Measurements from ENCODE around the gene HSPA8.
"Not testable (repeated sequence)": the region's sequence is repeated elsewhere in the genome, so short reads cannot be mapped to it uniquely, and the experiment has no call there.

Gene HSPA8

DNA sequence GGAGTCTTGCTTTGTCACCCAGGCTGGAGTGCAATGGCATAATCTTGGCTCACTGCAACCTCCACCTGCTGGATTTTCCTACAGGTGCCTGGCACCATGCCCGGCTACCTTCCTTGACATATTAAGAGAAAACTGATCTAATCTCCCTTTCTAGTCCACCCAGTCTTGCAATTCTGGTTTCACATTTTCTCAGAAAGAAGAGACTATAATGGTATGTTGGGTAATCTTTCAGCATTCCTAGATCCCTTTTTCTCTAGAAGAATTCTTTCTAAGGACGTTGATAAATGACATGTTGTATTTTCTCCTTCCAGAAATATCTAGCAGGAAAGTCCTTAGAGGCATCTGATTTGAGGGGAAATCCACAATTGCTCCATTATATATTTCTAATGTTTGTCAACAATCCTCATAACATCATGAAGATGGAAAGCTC, 10.4 kb upstream of the HSPA8 start:
- DNase-seq (ENCODE audit: low spot score), result no peak

GRCh38 chr11:123069908-123070821, 8.2 kb upstream of the HSPA8 start:
- peak; percentile 82 for DNase-seq (ENCODE audit: low spot score)

DNA sequence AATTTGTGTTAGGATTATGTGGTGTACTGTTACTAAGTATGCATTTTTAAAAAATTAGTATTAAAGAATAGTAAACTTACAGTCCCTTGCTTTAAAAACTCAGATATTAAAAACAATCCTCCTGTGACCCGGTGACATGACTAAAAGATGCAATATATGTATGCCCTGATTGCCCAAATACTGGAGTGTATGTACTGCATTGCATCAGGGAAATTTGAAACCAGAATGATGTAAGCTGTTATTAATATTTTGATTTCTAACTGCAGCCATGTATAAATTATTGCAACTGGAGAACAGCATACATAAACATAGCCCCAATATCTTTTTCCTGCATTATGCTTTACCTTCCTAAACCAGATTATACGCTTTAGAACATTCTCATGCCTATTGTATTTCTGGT, 3.7 kb upstream of the HSPA8 start:
- DNase-seq (ENCODE audit: low spot score), result no peak

DNA sequence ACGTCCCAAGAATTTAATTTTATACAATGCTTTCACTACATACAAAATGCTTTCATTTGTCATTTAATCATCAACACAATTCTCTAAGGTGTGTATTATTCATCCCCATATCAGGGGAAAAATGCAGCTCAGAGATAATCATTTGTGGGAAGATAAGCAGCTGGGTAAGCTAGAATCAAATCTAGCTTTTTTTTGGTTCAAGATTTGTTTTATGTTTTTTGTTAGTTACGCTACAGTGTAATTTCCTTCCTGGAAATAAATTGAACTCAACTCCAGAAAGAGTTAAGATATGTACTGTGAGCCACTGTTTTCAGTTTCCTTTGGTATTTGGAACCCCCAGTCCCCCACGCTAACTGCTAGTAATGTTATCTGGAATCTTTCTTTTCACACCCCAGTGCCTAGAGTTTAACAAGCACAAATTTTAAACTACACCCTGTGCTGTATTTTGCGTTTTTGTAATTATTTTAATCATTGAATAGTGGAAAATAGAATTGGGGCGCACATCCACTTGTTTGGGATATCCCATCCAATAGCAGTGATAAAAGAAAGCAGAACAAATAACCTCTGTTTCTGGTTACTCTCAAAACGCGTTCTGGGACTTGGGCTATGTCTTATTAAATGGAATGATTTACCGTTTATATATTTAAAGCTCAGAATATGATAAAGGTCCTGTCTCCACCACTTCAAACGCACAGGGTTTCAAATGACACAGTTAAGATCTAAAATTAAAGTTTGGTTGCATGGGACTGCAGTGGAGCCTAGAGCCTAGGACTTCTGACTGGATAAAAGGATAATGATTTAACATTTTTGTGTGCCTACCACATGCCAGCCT, 2.1 kb upstream of the HSPA8 start:
- DNase-seq (ENCODE audit: low spot score), result peak; percentile 55

DNA sequence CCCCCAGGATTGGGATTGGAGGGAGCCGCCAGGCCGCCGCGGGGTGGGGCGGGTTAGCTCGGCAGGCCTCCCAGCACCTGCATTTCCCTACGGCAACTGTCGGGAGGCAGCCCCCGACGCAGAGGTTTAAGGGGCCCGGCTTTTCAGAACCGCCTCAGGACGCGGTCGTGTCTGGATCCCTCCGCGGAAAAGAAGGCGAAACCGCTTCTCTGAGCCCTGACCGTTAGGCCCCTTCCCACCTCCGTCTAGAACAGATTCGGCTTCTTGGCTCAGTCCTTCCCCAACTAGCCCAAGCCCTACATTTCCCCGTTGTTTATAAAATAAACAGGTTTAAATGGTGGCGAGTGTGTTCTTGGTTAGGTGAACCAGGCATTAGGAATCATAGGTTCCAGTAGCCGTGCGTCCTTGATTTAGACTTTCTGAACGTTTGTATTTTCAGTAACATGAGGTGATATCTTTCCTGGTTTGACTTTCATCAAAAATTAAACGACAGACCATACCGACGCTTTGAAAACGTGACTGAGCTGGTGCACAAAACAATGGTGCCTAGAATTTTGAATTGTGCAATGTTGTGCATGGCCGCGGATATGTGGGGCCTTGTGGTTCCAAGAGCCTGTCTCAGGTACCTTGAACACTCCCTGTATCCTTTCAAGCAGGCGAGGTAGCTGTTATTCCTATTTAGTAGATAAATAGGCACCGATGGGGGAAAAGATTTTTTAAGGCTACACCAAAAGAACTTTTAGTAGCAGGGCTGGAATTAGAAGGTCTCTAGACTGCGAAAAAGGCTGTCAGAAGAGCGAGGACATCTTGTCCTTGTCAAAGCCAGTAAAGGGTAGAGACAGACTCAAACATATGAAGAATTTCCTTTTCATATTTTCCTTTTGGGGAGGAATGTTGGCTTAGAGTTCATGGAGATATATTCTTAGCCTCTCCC, 1.2 kb upstream of the HSPA8 start:
- no peak for DNase-seq (ENCODE audit: low spot score)

DNA sequence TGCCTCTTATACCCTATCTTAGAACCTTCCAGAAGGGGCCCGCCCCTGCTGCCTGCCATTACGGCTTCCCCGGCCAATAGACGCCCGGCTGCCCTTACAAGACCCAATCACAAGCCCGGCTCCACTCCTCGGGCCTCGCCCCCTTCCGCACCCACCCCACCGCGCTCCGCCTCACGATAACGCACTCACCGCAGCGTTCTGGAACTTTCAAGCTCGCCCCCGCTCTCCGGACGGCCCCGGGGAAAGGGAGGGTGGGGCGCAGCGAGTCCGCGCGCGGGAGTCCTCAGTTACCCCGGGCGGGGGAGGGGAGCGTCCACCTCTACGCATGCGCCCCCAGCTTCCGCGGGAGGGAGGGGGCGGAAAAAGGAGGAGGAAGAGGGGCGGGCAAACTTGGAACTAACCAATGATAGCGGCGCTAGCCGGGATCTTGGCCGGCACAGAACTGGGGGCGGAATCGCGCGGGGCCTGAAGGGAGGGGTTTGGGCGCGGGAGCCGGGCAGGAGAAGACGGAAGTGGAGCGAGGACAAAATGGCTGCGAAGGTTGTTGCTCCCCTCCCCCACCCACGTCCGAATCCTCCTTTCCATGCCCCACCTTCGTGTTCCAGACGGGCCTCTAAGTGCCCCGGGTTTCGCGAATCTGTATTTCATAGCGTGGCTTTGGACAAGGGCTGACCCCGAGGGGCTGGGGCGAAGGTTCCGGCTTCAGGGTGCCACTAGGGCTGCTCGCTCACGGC, 389 bp upstream of the HSPA8 start:
- peak; percentile 99 for DNase-seq (ENCODE audit: low spot score)

DNA sequence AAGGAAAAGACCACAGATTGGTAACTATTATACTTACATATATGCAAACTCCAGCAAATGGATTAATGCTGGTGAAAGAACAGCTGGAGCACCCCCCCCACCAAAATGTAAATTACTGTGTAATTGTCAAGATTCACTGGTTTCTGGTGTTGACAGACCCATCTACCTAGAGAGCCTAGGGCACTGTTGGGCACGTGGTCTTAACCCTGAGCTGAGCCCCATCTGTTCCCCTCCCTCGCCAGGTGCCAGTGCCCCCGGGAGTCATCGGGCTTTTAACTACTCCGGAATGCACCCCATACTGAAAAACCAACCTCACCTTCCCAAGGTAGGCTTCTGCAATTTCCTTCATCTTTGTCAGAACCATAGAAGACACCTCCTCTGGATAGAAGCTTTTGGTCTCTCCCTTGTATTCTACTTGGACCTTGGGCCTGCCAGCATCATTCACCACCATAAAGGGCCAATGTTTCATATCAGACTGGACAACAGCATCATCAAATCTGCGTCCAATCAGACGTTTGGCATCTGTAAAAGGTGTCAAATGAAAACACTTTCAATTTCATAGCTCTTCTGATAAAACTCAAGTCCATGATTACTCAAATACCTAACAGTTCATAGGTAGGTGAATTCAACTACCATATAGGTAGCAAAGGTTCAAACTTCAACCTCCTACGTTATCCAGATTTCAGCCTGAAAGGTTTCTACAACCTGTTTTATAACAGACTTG, 1.5 kb downstream of the HSPA8 start:
- DNase-seq (ENCODE audit: low spot score), result no peak

DNA sequence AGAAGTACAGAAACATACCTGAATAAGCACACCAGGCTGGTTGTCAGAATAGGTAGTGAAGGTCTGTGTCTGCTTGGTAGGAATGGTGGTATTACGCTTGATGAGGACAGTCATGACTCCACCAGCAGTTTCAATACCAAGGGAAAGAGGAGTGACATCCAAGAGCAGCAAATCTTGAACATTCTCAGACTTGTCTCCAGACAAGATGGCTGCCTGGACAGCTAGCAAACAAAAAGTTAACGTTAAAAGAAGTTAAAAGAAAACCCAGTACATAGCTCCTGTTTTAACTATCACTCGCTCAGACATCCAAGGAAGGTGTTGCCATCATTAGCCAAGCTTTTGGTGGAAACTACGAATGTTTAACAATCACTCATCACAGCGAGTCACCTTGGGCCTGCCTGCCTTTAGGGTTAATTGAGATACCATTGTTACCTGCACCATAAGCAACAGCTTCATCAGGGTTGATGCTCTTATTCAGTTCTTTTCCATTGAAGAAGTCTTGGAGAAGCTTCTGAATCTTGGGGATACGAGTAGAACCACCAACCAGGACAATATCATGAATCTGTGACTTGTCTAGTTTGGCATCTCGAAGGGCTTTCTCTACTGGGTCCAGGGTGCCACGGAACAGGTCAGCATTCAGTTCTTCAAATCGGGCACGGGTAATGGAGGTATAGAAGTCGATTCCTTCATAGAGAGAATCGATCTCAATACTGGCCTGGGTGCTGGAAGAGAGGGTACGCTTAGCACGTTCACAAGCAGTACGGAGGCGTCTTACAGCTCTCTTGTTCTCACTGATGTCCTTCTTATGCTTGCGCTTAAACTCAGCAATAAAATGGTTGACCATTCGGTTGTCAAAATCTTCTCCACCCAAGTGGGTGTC, 2.7 kb downstream of the HSPA8 start:
- DNase-seq (ENCODE audit: low spot score), result not testable (repeated sequence)

GRCh38 chr11:123057661-123058305, 4.2 kb downstream of the HSPA8 start:
- no peak for DNase-seq (ENCODE audit: low spot score)

GRCh38 chr11:123056835-123057491, 5.0 kb downstream of the HSPA8 start:
- no peak for DNase-seq (ENCODE audit: low spot score)

DNA sequence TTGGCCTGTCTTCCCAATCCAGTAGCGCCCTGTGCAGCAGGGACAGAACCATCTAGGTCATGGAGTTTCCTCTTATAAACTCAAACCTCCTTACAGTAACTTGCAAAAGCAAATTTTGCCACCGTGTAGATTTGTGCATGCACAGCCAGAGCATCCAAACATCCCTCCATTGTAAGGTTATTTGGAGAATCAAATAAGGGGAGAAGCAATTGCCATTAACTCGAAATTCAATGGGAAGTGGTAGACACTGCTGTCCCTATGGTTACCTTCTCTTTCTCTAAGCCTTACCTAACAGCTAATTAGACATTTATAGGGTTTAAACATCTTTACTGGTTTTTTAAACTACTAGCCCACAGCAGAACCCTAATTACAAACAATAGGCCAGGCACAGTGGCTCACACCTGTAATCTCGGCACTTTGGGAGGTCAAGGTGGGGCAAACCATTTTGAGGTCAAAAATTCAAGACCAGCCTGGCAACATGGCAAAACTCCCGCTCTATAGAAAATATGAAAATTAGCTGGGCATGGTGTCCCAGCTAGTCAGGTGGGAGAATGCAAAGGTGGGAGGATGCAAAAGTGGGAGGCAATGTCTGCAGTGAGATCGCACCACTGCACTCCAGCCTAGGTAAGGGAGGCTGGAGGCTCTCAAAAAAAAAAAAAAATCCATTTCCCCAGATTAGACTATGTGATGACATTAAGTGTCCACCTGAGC, 6.6 kb downstream of the HSPA8 start:
- no peak for DNase-seq (ENCODE audit: low spot score)

- DNase-seq (ENCODE audit: low spot score), result peak; percentile 77
These were observed 7.5 kb downstream of the HSPA8 start for GRCh38 chr11:123054301-123055065.

DNA sequence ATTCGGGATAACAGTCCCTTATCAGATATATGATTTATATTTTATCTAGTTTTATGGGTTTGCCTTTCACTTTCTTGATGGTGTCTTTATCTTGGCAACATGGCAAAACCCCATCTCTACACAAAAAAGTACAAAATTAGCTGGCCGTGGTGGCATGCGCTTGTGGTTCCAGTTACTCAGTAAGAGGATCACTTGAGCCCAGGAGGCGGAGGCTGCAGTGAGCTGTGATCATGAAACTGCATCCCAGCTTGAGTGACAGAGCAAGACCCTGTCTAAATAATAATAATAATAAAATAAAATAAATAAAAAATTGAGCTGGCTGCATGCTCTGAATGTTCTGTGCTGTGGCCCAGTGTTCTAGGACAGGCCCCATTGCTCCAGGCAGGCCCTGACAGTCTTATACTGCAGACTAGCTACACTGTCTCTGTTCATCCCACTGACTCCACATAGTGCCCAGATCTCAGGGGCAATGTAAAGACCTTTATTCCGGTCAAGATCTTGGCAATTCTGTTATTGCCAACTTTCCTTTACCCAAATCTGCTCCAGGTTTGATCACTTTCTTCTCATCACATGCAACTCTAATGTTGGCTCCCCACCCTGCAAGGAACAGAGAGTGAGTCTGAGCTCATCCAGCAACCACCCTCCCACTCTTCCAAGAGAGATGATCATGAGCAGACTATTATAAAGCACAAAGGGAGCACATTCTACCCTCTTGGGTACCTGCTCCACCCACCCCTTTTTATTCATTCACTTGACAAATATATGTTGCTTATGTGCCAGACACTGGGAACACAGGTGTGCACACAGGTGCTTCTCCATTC, 8.8 kb downstream of the HSPA8 start:
- no peak for DNase-seq (ENCODE audit: low spot score)

DNA sequence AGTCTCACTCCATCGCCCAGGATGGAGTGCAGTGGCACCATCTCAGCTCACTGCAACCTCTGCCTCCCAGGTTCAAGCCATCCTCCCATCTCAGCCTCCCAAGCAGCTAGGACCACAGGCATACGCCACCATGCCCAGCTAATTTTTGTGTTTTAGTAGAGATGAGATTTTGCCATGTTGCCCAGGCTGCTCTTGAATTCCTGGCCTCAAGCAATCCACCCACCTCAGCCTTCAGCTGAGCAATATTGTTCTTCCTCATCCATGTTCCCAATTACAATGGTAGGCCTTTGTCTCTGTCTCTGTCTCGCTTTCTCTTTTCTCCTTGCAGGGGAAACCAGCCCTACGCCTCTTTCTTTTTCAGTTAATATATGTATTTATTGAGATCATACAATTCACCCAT, 10.3 kb downstream of the HSPA8 start:
- DNase-seq (ENCODE audit: low spot score), result no peak

DNA sequence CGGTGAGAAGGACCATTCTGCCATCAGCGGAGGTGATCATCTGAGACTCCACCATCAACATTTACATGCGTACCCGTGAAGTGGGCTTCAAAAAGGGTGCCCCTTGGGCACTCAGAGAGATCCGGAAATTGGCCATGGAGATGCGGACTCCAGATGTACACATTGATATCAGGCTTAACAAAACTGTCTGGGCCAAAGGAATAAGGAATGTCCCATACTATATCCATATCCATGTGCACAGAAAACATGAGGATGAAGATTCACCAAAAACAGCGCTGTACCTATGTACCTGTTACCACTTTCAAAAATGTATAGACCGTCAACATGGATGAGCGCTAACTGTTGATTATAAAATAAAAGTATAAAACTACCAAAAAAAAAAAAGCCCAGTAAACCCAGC, 10.8 kb downstream of the HSPA8 start:
- no peak for DNase-seq (ENCODE audit: low spot score)

DNA sequence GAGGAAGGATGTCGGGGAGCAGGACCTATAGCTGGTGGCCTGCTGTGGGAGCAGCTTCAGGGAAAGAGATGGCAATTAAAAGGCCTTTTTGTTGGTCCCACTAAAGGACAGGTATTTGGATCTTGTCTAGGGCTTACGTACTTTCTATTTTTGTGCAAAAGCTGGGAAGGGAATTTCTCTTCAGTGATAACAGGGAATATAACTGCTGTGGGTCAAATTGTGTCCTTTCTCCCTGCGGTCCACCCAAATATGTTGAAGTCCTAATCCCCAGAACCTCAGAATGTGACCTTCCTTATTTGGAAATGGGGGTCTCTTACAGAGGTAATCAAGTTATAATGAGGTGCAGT, 14.0 kb downstream of the HSPA8 start:
- no peak for DNase-seq (ENCODE audit: low spot score)
